GM18517 (cell line): Measurements from ENCODE around the gene PTPRK.

ENCODE experiments used
- ATAC-seq: cut with Tn5 transposase; IDR thresholded peaks from one replicate; pipeline ENCODE4 v1.9.1; 2021; ENCODE audit warnings: mild to moderate bottlenecking, moderate library complexity; ENCODE audit not compliant: unreplicated experiment

PTPRK gene

GRCh38 chr6:128107682-128108081, 412.7 kb downstream of the PTPRK start:
- ATAC-seq = no peak

DNA sequence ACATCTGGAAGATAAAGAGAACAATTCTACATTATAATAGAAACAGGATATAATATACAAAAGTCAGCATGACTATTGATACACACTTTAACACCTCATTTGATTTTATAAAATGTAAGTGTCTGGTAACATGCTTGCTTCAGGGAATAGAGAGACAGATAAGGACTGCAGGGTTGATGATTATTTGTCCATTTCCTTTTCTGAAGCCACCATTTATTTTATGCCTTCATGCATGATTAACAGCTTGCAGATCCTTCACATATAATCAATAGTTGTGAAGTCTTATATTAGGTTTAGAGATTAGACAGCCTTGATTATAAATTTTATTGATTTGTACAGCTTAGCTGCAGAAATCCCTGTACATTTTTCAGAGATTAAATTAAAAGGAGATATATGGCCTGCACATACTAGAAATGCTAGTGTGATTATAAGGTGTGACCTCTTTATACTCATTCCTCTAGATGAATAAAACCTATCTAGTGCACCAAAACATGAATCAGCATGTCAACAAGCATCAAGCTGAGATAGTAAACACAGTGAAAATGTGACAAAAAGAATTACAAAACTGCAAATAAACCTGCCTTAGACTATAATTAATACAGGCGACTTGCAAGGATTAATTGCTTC, 420.7 kb downstream of the PTPRK start:
- no peak for ATAC-seq

- ATAC-seq = no peak
Observed at GRCh38 chr6:128098000-128098581, 422.3 kb downstream of the PTPRK start.

DNA sequence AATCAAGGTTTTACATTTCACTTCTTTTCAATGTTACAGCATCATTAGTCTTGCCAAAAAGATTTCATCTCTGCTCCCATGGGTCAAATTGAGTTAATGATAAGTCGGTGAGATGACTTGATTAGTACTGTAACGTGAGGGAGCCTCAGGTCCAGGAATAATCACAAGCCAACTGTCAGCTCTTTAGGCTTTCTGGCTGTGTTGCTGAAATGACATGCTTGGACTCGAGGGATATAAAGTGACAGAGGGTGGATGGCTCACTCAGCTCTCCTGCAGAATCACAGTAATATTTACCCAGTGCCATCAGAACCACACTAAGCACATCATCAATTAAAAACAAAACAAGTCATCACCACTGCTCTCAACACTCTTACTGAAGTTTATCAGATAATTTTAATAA, 423.4 kb downstream of the PTPRK start:
- ATAC-seq = no peak

DNA sequence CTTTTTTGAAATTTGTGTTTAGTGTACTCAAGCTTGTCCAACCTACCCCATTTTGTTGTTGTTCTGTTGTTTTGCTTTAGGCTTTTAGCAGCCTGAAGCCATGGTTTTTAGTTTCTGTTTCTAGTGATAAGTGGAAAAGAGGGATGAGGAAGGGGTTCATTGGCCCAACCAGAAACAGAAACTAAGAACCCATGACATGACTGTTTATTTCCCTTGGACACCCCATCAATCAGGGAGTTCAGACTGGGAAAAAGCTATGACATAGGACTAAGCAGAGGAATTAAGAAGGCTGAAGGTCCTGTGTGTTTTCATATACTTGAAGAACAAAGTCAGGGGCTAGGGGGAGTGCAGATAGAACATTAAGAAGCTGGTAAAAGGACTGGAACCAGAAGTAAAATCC, 425.0 kb downstream of the PTPRK start:
- ATAC-seq = no peak

DNA sequence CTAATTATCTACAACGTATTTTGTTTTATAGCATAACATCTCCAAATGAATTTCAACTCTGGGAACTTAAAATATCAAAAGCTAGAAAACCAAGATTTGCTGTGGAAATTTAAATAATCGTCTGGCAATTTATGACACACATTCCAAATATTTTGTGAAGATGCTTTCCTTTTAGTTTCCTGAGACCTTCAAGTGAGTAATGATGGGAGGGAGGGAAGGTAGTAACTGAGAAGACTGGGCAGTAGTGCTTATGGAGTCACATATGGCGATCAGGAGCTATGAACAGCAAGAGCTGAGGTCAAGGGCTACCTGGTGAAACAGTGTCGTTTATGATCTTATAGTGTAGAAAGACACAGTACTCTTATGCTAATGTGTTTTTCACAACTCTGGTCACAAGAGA, 441.4 kb downstream of the PTPRK start:
- ATAC-seq = no peak

GRCh38 chr6:128078276-128078675, 442.1 kb downstream of the PTPRK start:
- ATAC-seq = peak; percentile 90

DNA sequence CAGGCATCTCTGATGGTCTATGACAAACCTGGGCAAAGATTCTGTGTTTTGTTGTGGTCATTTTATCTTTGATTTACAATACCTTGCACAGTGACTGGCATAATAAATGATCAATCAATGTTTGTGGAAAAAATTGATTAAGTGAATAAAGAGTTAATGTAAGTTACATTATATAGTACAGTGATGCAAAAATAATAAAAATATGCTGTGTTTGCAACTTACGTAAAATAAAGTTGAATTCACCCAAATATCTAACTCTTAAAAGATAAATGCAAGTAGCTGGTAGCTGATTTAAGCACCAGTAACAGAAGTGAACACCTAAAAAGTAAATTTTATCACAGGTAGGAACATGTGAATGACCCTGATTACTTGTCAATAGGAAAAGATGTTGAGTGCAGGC, 443.6 kb downstream of the PTPRK start:
- ATAC-seq = no peak

GRCh38 chr6:128074567-128074966, 445.8 kb downstream of the PTPRK start:
- ATAC-seq = no peak

- no peak for ATAC-seq
Observed at GRCh38 chr6:128073389-128073788, 447.0 kb downstream of the PTPRK start.

DNA sequence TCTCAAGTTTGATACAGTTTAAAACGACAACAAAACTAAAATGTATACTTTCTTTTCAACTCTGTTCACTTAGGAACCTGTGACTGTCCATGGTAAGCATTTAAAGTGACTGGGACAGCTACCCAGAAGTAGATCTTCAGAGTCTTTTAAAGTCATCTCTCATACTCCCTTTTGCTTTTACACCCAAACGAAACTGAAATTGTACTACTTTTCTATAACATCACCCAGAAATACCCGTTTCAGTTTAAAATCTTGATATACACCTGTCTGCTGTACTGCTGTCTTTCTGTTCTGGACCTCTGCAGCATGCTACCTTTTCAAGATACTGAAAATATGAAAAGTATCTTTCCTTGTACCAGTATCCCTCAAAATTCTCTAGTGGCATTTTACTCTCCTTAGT, 449.2 kb downstream of the PTPRK start:
- ATAC-seq = peak; percentile 87

- ATAC-seq = no peak
Observed at GRCh38 chr6:128070406-128070805, 450.0 kb downstream of the PTPRK start.

DNA sequence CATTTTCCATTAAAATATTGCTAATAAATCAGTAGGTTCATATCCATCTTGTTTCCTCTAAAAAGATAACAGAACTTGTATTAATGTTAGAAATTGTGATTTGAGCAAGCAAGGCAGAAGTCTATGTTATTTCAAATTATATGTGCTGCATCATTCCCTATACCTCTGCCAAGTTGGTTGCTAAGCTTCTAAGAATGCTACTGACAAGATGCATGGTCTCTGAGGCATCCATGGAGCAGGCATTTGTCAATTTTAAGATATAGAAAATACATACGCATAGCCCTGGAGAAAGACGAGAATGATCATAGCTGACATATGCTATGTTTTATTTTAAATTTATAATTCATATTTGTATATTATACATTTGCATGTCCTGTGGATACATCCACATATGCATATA, 451.2 kb downstream of the PTPRK start:
- ATAC-seq = no peak

DNA sequence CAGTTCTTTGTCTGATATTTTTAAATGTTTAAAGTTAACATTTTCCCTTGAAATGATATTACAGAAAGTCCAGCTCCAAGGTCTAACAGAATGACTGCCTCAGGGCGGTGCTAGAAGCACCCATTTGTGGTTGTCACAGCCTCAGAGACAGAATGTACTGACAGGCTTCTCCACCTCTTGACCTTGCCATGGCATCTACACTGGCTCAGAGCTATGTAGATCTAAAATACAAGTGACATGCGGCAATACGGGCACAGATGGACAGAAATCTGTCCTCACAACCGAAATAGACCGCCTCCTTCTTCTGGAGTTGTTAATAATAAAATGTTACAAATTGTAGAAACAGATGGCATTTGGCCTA, 452.3 kb downstream of the PTPRK start:
- no peak for ATAC-seq

DNA sequence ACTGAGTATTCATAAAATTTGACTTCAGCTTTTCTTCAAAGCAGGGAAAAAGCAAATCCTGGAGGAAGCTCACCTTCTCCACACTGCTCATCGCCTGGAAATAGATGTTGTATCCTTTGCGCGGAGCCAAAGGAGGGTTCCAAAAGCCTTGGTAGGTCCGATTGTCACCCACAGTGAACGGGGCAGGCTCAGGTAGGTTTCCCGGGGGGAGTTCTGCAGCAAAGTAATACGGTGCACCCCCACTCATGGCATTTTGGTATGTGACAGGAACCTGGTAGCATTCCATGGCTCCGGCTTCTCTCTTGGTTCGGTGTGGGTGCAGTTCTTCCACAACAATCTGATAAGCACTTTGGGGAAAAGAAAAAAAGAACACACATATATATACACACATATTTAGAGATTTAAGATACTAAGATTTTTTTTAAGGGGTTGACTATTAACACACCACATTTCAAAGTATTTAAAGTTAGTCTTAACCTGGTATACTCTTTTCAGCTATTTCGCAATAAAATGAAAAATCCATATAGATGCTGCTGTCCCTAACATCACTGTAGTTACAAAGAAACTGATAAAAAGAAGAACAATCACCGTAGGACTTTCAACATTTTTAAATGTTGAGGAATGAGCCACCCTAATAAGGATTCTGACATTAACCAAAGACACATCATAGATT, 452.8 kb downstream of the PTPRK start:
- ATAC-seq = no peak

GRCh38 chr6:128065072-128065471, 455.3 kb downstream of the PTPRK start:
- no peak for ATAC-seq

DNA sequence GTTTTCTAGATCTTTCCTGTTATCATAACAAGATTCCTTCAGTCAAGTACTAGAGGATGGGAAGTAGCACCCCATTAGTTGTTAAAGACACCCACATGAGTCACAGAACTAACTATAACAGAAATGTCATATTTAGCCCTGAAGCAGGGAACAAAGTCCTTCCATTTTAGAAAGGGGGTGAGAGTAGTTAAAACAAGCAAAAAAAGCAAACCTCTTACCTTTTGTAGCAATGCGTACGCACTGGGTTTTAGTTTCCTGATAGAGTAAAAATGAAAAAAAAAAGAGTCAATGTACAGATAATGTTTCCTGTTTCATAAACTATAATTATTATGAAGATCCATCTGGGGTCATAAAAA, 455.9 kb downstream of the PTPRK start:
- no peak for ATAC-seq

DNA sequence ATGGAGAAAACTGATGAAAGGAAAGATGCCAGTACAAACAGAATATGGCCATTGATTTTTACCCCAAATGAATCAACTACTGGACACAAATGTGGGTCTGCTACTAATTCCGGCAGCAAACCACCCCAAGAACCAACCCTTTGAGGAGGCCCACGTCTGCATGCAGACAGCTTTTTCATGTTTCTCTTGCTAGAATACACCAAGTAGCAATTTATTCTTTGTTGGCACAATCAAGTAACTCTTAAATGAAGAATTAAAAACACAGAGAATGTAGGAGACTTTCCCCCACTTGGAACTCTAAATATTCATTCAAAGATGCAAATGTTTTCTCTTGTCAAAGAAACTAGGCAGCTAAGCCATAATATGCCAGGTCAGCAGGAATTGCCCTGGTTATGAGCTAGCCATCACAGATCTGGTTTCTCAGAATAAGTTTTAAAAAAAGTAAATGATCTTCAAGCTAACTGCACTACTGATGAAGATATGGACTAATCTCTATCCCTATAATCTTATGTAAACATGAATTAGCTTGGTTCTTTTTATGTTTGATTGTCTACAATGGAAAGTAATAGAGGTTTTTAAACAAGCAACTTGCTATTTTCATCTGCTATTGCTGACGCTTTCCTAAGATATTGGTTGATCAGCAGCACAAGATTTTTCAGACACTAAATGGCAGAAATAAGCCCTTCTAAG, 456.4 kb downstream of the PTPRK start:
- no peak for ATAC-seq

DNA sequence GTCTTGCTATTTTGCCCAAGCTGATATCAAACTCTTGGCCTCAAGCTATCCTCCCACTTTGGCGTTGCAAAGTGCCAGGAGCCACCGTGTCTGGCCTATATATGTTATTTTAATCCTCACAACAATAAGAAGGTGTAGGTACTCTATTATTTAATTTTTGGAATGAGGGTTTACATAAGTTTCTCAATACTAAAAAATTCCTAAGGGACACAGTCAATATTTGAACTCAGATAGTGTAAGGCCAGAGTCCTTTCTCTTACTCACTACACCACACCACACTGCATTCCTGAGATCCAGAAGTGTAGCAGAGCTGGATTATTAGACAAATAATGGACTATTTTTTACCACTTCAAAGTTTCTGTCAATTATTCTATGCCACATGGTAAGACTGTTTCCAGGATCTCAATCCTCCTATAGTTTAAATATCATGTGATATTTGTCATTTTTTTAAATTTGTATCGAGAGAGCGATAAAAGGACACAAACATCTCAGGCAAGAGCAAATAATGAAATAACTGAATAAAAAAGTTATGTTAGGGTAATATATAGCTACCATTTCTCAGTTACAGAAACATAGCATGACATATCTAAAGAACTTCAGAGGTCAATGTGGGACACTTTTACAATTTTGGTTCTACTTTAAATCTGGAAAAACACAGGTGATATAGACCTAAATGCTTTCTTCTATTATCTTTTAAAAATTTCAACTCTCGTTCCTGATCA, 457.4 kb downstream of the PTPRK start:
- ATAC-seq = no peak

DNA sequence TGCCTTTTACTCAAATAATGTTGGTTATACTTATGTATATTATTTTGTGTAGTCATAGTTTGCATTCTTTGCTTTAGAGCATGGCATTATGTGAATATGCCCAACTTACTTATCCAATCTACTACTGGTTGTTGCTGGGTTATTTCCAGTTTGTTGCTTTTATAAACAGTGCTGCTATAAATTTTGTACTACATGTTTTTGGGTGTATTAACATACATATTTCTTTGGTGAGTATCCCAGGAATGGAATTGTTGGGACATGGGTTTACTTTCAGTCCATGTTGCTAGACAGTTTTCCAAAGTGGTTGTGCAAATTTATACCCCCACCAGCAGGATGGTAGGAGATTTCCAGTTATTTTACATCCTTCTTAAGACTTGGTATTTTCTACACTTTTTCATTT, 462.5 kb downstream of the PTPRK start:
- ATAC-seq = no peak

GRCh38 chr6:128057541-128057940, 462.9 kb downstream of the PTPRK start:
- ATAC-seq = no peak

GRCh38 chr6:128053109-128053508, 467.3 kb downstream of the PTPRK start:
- ATAC-seq = no peak
